HCT116 (cell line): ENCODE results near the gene CEP162. TPM values are rescaled to one million over a fixed set of nuclear protein-coding genes. Genes with fewer than 3 reads are reported as not detected.

ENCODE experiments used
- ATAC-seq: fragments of 200-7000 bp; cut with Tn5 transposase; 2 replicates; pipeline ENCODE4 v1.9.1; 2020; ENCODE audit warnings: mild to moderate bottlenecking, moderate library complexity
- BruUV-seq: library from RNA; stranded (reverse); fragments of 400-500 nt; replicated peaks from 2 replicates; lab custom pipeline; 2021; lab: Mats Ljungman, UMichigan
- CTCF ChIA-PET: fragments of 300-600 bp; sonication (Branson Sonifier 250); formaldehyde crosslinking; loops from one replicate; lab custom pipeline; 2021; ENCODE audit warnings: antibody characterized with exemption; lab: Charles Lee
- POLR2A ChIA-PET: fragments of 300-600, 350-600 bp; sonication (Branson Sonifier 250); formaldehyde crosslinking; loops from one replicate; lab custom pipeline; 2021; ENCODE audit warnings: antibody characterized with exemption; lab: Charles Lee
- RAD21 ChIA-PET, 2 experiments: fragments of 300-600 bp; sonication (Branson Sonifier 250); formaldehyde crosslinking; loops; one replicate each; lab custom pipeline; 2023; ENCODE audit warnings: low total read pairs in 2 of 2; ENCODE audit not compliant: uncharacterized antibody in 2 of 2, unreplicated experiment in 2 of 2, low non-redundant PET in 1 of 2; lab: Charles Lee
- DNase-seq: peaks from one replicate; pipeline ENCODE4 v3.0.0-alpha.2; 2010; ENCODE audit warnings: low read depth, low spot score
- H2AFZ ChIP-seq: fragments of 200-600 bp; shearing (Covaris generic), sonication (generic); 2 replicates; pipeline ENCODE4 v1.6.1; 2017; ENCODE audit warnings: low read depth, mixed run types, mixed read lengths, antibody characterized with exemption, low read length; ENCODE audit not compliant: poor library complexity, severe bottlenecking
- H3K27ac ChIP-seq: 2 replicates; pipeline ENCODE4 v1.5.1; 2012; ENCODE audit warnings: low read depth, low read length
- H3K27me3 ChIP-seq: fragments of 200-600 bp; sonication (generic); 2 replicates; pipeline ENCODE4 v1.6.1; 2016; ENCODE audit warnings: mixed run types, low read length, mixed read lengths; ENCODE audit not compliant: insufficient read depth
- H3K36me3 ChIP-seq, 2 experiments: fragments of 200-500 bp in 1 of 2; fragments of 200-600 bp in 1 of 2; sonication (Bioruptor generic) in 1 of 2; sonication (generic) in 1 of 2; 2 replicates each; pipeline versions ENCODE4 v1.5.1 to v1.6.1; 2014 to 2016; ENCODE audit warnings: low read length in 2 of 2, inconsistent platforms in 1 of 2, mixed read lengths in 1 of 2, mixed run types in 1 of 2; ENCODE audit not compliant: insufficient read depth in 2 of 2, control insufficient read depth in 1 of 2
- H3K4me1 ChIP-seq, 2 experiments: fragments of 200-600 bp in 1 of 2; sonication (generic) in 1 of 2; 2 replicates each; pipeline versions ENCODE4 v1.5.1 to v1.6.1; 2012 to 2017; ENCODE audit warnings: low read length in 2 of 2, inconsistent platforms in 1 of 2, mild to moderate bottlenecking in 1 of 2, mixed read lengths in 1 of 2, mixed run types in 1 of 2, moderate library complexity in 1 of 2; ENCODE audit not compliant: insufficient read depth in 2 of 2, control insufficient read depth in 1 of 2
- H3K4me2 ChIP-seq: fragments of 200-600 bp; sonication (generic); 2 replicates; pipeline ENCODE4 v1.6.1; 2017; ENCODE audit warnings: mixed run types, low read length, mixed read lengths
- H3K4me3 ChIP-seq, 2 experiments: fragments of 200-600 bp in 1 of 2; sonication (generic) in 1 of 2; replicated peaks in 1 of 2; 2 replicates each; pipeline ENCODE4 v1.5.1; 2011 to 2016; ENCODE audit warnings: low read length in 2 of 2, control low read depth in 1 of 2, low read depth in 1 of 2, mild to moderate bottlenecking in 1 of 2, mixed read lengths in 1 of 2, mixed run types in 1 of 2
- H3K79me2 ChIP-seq: fragments of 200-600 bp; sonication (generic); 2 replicates; pipeline ENCODE4 v1.6.1; 2017; ENCODE audit warnings: mild to moderate bottlenecking, mixed run types, low read length, moderate library complexity, mixed read lengths; ENCODE audit not compliant: insufficient read depth
- H3K9ac ChIP-seq: fragments of 200-600 bp; sonication (generic); 2 replicates; pipeline ENCODE4 v1.6.1; 2016; ENCODE audit warnings: low read length, mixed read lengths
- H3K9me2 ChIP-seq: fragments of 200-600 bp; sonication (generic), shearing (Covaris generic); 2 replicates; pipeline ENCODE4 v1.6.1; 2017; ENCODE audit warnings: mixed run types, mild to moderate bottlenecking, moderate library complexity; ENCODE audit not compliant: insufficient read depth
- H3K9me3 ChIP-seq, 2 experiments: fragments of 200-500 bp in 1 of 2; fragments of 200-600 bp in 1 of 2; sonication (Bioruptor generic) in 1 of 2; sonication (generic) in 1 of 2; 2 replicates each; pipeline ENCODE4 v1.6.1; 2014 to 2017; ENCODE audit warnings: low read length in 2 of 2, mixed read lengths in 2 of 2, inconsistent platforms in 1 of 2, low read depth in 1 of 2, mild to moderate bottlenecking in 1 of 2, mixed run types in 1 of 2, moderate library complexity in 1 of 2; ENCODE audit not compliant: control insufficient read depth in 1 of 2, insufficient read depth in 1 of 2
- H4K20me1 ChIP-seq: fragments of 200-600 bp; sonication (generic), shearing (Covaris generic); 2 replicates; pipeline ENCODE4 v1.6.1; 2017; ENCODE audit warnings: mixed run types, mild to moderate bottlenecking, moderate library complexity; ENCODE audit not compliant: insufficient read depth
- EGR1 ChIP-seq: IDR thresholded peaks from 2 replicates; pipeline ENCODE4 v1.6.1; 2012; ENCODE audit warnings: low read depth
- ELF1 ChIP-seq: IDR thresholded peaks from 2 replicates; pipeline ENCODE4 v1.6.1; 2012; ENCODE audit warnings: low read depth, borderline replicate concordance
- EZH2phosphoT487 ChIP-seq: fragments of 200-600 bp; IDR thresholded peaks from 2 replicates; pipeline ENCODE4 v1.6.1; 2018; ENCODE audit warnings: antibody characterized with exemption, borderline replicate concordance
- POLR2A ChIP-seq: IDR thresholded peaks from 2 replicates; pipeline ENCODE4 v1.7.0; 2011; ENCODE audit warnings: borderline replicate concordance; ENCODE audit not compliant: insufficient read depth, insufficient read length; ENCODE audit errors: extremely low read depth
- REST ChIP-seq: IDR thresholded peaks from 2 replicates; pipeline ENCODE4 v1.6.1; 2012; ENCODE audit warnings: low read depth
- SIN3A ChIP-seq: IDR thresholded peaks from 2 replicates; pipeline ENCODE4 v1.6.1; 2012; ENCODE audit warnings: low read depth
- YY1 ChIP-seq: IDR thresholded peaks from 2 replicates; pipeline ENCODE4 v1.6.1; 2011; ENCODE audit warnings: low read length, low read depth, moderate library complexity, mild to moderate bottlenecking; ENCODE audit not compliant: insufficient replicate concordance; ENCODE audit errors: extremely low read depth
- ZNF274 ChIP-seq: fragments of 200-500 bp; sonication (Bioruptor generic); IDR thresholded peaks from 2 replicates; pipeline ENCODE4 v1.6.1; 2014; ENCODE audit warnings: mild to moderate bottlenecking, low read depth, low read length, inconsistent platforms
- intact Hi-C: fragments of 100-400 bp; cut with micrococcal nuclease; formaldehyde crosslinking; loops from 2 replicates; pipeline ENCODE4 v1.10.0; 2022
- total RNA-seq: library from RNA; stranded (reverse); gene quantifications from one replicate; pipeline ENCODE4 v1.2.1, GENCODE V29; 2021; ENCODE audit not compliant: unreplicated experiment

CEP162 gene
- total RNA-seq, 1 experiment from 2014 or later: 5.5 TPM

GRCh38 chr6:84137051-84137375, 90.4 kb downstream of the CEP162 start:
- intact Hi-C loops: no loop called here
- H3K27me3 ChIP-seq: no peaks in the 10 kb centered on the region
- no peaks in the 10 kb centered on the region for H3K79me2 ChIP-seq
- peak; percentile 57 for ATAC-seq
- no TSS peak for BruUV-seq
- ChIA-PET POLR2A (no interaction called here), CTCF (no interaction called here), RAD21 (no interaction called here)
- no peaks in the 10 kb centered on the region for H3K9me3 ChIP-seq
- H3K4me3 ChIP-seq: no peak overlapping the region
- H2AFZ ChIP-seq: no peak overlapping the region
- no peaks in the 10 kb centered on the region for H3K36me3 ChIP-seq
- H3K4me2 ChIP-seq: peak overlapping the region; percentile 21; the same call in 1 of the 2 replicates
- H3K9me2 ChIP-seq: no peaks in the 10 kb centered on the region
- 0 out of 2 replicates have a peak overlapping the region, but pooled peaks have one; percentile 18 for H3K27ac ChIP-seq
- H3K4me1 ChIP-seq: peaks cover 0 to 9% of the 10 kb centered on the region in 2 experiments; a peak in 3 of 4 replicates
- DNase-seq: peak; percentile 43
- H3K9ac ChIP-seq: no peak overlapping the region
- TF ChIP-seq EZH2phosphoT487: no peak
- peak; percentile 25 for TF ChIP-seq REST
- TF ChIP-seq POLR2A: no peak
- TF ChIP-seq YY1: no peak
- H4K20me1 ChIP-seq: no peaks in the 10 kb centered on the region

- no peak overlapping the region for H3K4me3 ChIP-seq
- H3K9me3 ChIP-seq: no peaks in the 10 kb centered on the region
- RAD21 ChIA-PET: no interaction called here
- H3K36me3 ChIP-seq: no peaks in the 10 kb centered on the region
- POLR2A ChIA-PET: no interaction called here
- no peaks in the 10 kb centered on the region for H3K79me2 ChIP-seq
- no peak overlapping the region for H3K9ac ChIP-seq
- 0 out of 2 replicates have a peak overlapping the region, but pooled peaks have one; percentile 18 for H3K27ac ChIP-seq
- H2AFZ ChIP-seq: no peak overlapping the region
- intact Hi-C loops: no loop called here
- H3K4me1 ChIP-seq: peaks cover 0 to 9% of the 10 kb centered on the region in 2 experiments; a peak in 3 of 4 replicates
- no peaks in the 10 kb centered on the region for H3K9me2 ChIP-seq
- H3K27me3 ChIP-seq: no peaks in the 10 kb centered on the region
- BruUV-seq: no TSS peak
- CTCF ChIA-PET: no interaction called here
- H3K4me2 ChIP-seq: peak overlapping the region; percentile 21; the same call in 1 of the 2 replicates
- TF ChIP-seq SIN3A: no peak
- no peak for TF ChIP-seq ZNF274
- TF ChIP-seq ELF1: no peak
- no peak for TF ChIP-seq EGR1
- DNase-seq (no peak), ATAC-seq (no peak)
- H4K20me1 ChIP-seq: no peaks in the 10 kb centered on the region
These were observed 90.9 kb downstream of the CEP162 start for GRCh38 chr6:84136364-84137050.
